Body of pancreas (tissue), 4 donors: ENCODE measurements around the gene AJAP1.

ENCODE experiments used
- POLR2A ChIP-seq, 3 donors: fragments of 450-650 bp; IDR thresholded peaks; one replicate each; pipeline ENCODE4 v1.6.1; 2016; ENCODE audit warnings: antibody characterized with exemption in 3 of 3, mild to moderate bottlenecking in 2 of 3
- TF ChIP-seq, protein P1 (sequence below), 7 experiments: fragments of 450-650 bp in 4 of 7; fragments of 200-600 bp in 3 of 7; sonication (generic) in 3 of 7; IDR thresholded peaks; one replicate each; pipeline ENCODE4 v1.5.1; 2016 to 2019; ENCODE audit warnings: antibody characterized with exemption in 7 of 7

DNA sequence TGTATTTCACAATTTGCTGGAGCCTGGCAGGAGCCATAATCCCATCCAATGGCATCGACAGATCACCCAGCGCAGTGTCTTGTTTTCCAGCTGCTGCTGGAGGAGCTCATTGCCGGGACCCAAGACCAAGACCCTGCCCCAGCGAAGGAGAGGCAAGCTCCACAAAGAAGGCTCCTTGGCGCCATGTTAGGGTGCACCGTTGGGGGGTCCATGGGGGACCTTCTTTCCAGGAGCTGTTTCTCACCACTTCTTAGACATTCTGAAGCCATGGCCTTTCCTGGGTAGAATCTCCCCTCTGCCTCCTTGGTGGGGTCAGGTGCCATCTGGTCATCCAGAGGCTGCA, 31.1 kb downstream of the AJAP1 start:
- TF ChIP-seq, protein P1, sequence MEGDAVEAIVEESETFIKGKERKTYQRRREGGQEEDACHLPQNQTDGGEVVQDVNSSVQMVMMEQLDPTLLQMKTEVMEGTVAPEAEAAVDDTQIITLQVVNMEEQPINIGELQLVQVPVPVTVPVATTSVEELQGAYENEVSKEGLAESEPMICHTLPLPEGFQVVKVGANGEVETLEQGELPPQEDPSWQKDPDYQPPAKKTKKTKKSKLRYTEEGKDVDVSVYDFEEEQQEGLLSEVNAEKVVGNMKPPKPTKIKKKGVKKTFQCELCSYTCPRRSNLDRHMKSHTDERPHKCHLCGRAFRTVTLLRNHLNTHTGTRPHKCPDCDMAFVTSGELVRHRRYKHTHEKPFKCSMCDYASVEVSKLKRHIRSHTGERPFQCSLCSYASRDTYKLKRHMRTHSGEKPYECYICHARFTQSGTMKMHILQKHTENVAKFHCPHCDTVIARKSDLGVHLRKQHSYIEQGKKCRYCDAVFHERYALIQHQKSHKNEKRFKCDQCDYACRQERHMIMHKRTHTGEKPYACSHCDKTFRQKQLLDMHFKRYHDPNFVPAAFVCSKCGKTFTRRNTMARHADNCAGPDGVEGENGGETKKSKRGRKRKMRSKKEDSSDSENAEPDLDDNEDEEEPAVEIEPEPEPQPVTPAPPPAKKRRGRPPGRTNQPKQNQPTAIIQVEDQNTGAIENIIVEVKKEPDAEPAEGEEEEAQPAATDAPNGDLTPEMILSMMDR (IDR thresholded peaks at IDR 0.05): no peak
- TF ChIP-seq POLR2A (IDR thresholded peaks at IDR 0.05): no peak
